ENCODE data around the gene PDE5A. TPM values are rescaled to one million over a fixed set of nuclear protein-coding genes. Genes with fewer than 3 reads are reported as not detected.

PDE5A gene
- total and polyA plus RNA-seq, 8 donors: 5.8 to 34.4 (median 19.9) TPM

DNA sequence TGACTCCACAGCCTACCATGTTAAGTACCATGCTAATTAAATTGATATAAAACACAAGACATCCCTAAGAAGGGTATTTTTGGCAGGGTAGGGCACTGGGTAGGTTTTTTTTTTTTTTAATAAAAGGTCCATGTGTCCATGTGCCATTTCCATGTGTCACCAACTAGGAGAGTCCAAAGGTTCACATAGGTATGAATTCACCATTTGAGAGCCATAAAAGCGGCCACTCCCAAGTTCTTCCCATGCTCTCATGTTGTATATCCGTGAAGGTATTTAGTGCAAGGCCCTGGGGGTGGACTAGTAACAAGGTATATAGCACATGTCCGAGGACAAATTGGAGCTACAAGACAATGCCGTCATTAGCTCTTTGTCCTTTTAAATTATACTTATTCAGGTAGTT, 107.3 kb downstream of the PDE5A start:
- TF ChIP-seq, protein P1, sequence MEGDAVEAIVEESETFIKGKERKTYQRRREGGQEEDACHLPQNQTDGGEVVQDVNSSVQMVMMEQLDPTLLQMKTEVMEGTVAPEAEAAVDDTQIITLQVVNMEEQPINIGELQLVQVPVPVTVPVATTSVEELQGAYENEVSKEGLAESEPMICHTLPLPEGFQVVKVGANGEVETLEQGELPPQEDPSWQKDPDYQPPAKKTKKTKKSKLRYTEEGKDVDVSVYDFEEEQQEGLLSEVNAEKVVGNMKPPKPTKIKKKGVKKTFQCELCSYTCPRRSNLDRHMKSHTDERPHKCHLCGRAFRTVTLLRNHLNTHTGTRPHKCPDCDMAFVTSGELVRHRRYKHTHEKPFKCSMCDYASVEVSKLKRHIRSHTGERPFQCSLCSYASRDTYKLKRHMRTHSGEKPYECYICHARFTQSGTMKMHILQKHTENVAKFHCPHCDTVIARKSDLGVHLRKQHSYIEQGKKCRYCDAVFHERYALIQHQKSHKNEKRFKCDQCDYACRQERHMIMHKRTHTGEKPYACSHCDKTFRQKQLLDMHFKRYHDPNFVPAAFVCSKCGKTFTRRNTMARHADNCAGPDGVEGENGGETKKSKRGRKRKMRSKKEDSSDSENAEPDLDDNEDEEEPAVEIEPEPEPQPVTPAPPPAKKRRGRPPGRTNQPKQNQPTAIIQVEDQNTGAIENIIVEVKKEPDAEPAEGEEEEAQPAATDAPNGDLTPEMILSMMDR (IDR thresholded peaks at IDR 0.05): no peak
- Histone ChIP-seq H3K27me3 (no peaks in the 10 kb centered on the region), H3K4me1 (no peaks in the 10 kb centered on the region), H3K36me3 (peaks cover 0 to 10% (median 0%) of the 10 kb centered on the region in 3 donors), H3K9me3 (no peaks in the 10 kb centered on the region), H3K27ac (no peak overlapping the region), H3K4me3 (no peak overlapping the region)
- FAIRE-seq: no peak
- no peak for DNase-seq
- no peak for ATAC-seq
- 95 to 97% methylated on average over 4 of the region's 4 CpGs for WGBS, 2 donors
- intact Hi-C loops (cut with DNase I): no loop called here

DNA sequence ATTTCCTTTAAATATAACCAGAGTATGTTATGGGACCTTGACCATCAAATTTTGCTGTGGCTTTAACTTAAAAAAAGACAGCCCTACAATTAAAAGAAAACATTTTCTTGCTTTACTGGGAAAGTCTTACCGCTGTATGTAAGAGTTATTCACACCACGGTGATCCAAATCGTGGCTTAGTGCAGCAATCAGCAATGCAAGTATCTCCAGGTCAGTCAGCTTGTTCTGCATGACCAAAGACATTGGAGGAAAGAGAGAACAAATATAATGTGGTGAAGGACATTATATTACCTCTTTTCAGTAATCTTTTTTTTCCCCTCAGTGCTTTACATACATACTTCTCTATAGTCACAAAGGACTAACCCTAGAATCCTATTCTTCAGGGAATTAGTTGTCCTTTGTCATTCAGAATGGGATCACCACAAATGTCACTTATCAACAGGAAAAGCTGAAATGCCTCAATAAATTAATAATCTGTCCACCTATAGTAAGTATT, 109.6 kb downstream of the PDE5A start:
- ATAC-seq: no peak
- no peaks in the 10 kb centered on the region for H3K27me3 ChIP-seq
- DNase-seq: no peak
- no peak for FAIRE-seq
- H3K27ac ChIP-seq: no peak overlapping the region
- peaks cover 0 to 10% (median 0%) of the 10 kb centered on the region in 3 donors for H3K36me3 ChIP-seq
- no peaks in the 10 kb centered on the region for H3K9me3 ChIP-seq
- TF ChIP-seq, protein P1 (IDR thresholded peaks at IDR 0.05): no peak
- no peak overlapping the region for H3K4me3 ChIP-seq
- H3K4me1 ChIP-seq: no peaks in the 10 kb centered on the region
- WGBS, 2 donors: 90 to 92% methylated on average over 3 of the region's 3 CpGs
- intact Hi-C loops (cut with DNase I): no loop called here

DNA sequence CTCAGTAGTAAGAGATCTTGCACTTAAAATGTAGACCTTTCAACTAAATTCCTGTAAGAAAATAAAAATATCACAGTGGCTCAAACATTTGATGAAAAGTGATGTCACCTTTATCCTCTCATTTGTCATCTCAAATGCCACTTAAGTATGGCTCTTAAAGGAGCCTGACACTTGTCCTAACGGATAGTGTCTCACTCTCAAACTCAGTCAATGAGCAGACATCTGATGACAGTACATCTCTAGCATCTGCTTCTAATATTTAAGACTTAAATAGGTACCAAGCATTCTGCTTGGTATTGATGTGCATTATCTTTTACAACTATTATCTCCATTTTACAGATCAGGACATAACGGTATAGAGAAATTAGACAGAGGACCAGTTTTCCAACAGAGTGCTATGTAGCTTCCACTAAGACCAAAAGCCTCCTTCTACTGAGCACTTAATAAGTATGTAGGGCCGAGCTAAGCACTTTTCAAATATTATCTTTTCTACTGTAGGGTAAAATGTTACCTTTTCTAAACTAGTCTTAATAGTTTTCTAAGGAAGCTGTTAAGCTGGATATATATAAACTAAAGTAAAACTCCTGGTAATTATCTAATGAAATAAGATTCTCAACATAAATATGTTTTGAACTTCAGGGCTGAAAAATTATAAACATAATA, 110.2 kb downstream of the PDE5A start:
- TF ChIP-seq, protein P1 (IDR thresholded peaks at IDR 0.05): no peak
- Histone ChIP-seq H3K9me3 (no peaks in the 10 kb centered on the region), H3K4me1 (no peaks in the 10 kb centered on the region), H3K36me3 (peaks cover 0 to 7% (median 0%) of the 10 kb centered on the region in 3 donors), H3K27me3 (no peaks in the 10 kb centered on the region), H3K27ac (peak overlapping the region in 1 of 4 donors; percentile 9), H3K4me3 (no peak overlapping the region)
- no peak for DNase-seq
- ATAC-seq: no peak
- FAIRE-seq: no peak
- intact Hi-C loops (cut with DNase I): no loop called here
- 91% methylated on average over 3 of the region's 3 CpGs for WGBS, 2 donors

DNA sequence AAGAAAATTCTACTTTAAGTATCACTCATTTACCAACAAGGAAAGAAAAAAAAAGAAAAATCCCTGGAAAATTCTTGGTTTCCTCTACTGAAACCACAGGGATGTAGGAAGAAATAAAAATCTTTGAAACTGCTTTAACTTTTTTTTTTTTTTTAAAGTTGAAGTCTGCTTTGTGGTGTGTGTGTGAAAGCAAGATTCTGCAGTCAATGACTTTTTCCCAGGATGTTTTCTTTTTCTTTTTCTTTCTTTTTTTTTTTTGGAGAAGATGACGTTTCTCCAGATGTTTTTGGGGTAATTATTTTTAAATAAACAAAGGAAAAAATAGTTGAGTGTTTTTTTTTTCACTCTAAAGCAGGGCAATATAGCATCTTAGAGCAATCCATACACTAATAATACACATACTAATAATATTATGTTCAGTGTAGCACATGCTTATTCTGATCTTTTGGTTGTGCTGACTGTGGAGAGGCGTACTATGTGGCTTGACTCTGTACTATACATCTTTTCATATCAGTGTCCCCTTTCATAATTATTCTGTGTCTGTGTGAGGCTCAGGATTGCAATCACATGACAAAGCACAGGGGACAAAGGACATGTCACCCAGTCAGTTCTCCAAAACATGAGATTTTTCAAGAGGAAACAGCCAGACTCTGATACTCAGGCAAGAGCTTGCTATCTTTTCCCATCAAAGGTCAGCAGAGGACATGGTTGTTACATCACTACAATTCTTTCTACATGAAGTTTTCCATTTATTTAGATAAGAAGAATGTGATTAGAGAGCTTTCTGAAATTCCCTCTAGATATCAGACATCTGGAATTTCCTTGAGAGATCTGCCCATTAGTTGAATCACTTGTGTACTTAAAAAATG, 111.0 kb downstream of the PDE5A start:
- FAIRE-seq (peak; percentile 60), DNase-seq (no peak), ATAC-seq (peak in 2 of 4 donors; percentile 59)
- no peak overlapping the region for H3K4me3 ChIP-seq
- 88 to 89% methylated on average over 2 of the region's 2 CpGs for WGBS, 2 donors
- H3K27ac ChIP-seq: peak overlapping the region in 1 of 4 donors; percentile 9
- H3K27me3 ChIP-seq: no peaks in the 10 kb centered on the region
- H3K36me3 ChIP-seq: peaks cover 0 to 4% (median 0%) of the 10 kb centered on the region in 3 donors
- TF ChIP-seq, protein P1 (IDR thresholded peaks at IDR 0.05): no peak
- no peaks in the 10 kb centered on the region for H3K4me1 ChIP-seq
- intact Hi-C loops (cut with DNase I): no loop called here
- H3K9me3 ChIP-seq: no peaks in the 10 kb centered on the region
